SW480 (cell line): Measurements from ENCODE around the gene BICDL1.
"Not testable (repeated sequence)": the region's sequence is repeated elsewhere in the genome, so short reads cannot be mapped to it uniquely, and the experiment has no call there.

Experiments used
- DNase-seq: peaks from one replicate; pipeline ENCODE4 v3.0.0-alpha.2; 2016; ENCODE audit warnings: low spot score

Gene BICDL1, protein sequence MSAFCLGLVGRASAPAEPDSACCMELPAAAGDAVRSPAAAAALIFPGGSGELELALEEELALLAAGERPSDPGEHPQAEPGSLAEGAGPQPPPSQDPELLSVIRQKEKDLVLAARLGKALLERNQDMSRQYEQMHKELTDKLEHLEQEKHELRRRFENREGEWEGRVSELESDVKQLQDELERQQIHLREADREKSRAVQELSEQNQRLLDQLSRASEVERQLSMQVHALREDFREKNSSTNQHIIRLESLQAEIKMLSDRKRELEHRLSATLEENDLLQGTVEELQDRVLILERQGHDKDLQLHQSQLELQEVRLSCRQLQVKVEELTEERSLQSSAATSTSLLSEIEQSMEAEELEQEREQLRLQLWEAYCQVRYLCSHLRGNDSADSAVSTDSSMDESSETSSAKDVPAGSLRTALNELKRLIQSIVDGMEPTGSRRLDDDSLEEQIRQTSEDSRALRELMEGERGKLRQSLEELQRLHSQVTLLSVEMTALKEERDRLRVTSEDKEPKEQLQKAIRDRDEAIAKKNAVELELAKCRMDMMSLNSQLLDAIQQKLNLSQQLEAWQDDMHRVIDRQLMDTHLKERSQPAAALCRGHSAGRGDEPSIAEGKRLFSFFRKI

DNA sequence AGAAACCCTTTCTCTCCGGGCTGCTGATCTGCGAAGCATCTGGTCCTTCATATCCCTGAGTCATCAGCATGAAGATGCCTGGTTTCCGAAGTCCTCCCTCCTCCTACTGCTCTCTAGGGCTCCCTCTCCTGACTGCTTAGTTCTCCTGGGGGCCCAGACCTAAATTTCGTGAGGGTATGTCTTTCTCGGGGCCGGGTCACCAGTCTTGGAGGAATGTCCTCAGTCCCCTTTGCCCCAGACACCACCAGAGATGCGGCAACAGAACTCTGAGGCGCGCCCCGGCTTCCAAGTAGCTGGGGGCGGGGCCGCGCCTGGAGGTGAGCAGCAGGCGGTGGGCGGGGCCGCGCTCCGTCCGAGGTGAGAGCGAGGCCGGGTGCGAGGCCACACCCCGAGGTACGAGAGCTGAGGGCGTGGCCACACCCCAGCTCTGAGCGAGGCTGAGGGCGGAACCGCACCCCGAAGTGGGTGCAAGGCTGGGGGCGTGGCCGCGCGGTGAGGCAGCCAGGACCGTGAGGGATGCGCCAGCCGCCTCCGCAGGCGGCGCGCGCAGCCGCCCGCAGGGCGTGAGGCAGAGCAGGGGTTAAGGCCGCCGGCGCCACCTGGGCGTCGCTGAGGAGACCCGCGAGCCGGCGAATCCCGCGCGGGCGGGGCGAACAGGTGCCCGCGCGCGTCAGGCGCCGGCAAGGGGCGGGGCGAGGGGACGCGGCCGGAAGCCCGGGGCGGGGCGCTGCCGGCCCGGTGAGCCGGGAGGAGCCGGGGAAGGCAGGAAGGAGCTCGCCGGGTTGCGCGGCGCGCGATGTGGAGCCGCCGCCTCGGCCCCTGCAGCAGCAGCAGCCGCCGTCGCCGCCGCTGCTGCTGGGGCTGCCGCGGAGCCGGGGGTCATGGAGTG is at the start of gene BICDL1:
BICDL1 (plus strand) TSS at position 765 of the 889 bp plus-strand sequence. CDS start 633 bp downstream, outside the sequence.
- peak; percentile 94 for DNase-seq

GRCh38 chr12:119940897-119941296 is 48.1 kb upstream of the BICDL1 start:
- DNase-seq, result peak; percentile 94

- no peak for DNase-seq
Measured at GRCh38 chr12:119942386-119942785, 46.6 kb upstream of the BICDL1 start.

DNA sequence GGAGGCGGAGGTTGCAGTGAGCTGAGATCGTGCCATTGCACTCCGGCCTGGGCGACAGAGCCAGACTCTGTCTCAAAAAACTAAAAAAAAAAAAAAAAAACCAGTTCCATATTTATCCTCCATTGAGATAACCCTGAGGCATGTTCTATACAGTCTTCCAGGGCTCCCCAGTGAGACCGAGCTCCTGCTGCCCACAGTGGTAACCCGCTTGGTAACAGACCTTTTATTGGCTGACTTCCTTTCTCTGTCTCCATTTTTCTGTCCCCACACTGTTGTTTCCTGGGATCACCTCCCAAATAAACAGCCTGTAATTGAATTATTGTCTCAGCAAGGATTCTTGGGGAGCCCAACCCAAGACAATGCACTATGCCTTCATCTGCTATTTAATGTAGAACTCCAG is 42.8 kb upstream of the BICDL1 start:
- no peak for DNase-seq

DNA sequence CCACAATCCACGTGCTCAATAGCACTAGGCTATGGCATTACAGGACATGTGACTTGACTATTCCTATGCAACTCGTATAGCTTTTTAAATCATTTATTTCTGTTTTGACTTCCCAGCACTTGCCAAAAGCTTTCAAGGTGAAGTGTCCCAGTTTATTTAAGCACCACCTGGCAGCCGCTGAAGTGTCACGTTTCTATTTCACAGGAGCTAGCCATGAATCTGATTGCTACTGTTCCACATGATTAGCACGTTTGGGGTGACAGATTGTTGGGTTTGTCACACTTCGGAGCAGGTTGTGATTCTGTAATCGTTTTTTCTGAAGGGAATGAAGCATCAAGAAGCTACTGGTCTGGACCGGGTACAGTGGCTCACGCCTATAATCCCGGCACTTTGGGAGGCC is 39.9 kb upstream of the BICDL1 start:
- no peak for DNase-seq

DNA sequence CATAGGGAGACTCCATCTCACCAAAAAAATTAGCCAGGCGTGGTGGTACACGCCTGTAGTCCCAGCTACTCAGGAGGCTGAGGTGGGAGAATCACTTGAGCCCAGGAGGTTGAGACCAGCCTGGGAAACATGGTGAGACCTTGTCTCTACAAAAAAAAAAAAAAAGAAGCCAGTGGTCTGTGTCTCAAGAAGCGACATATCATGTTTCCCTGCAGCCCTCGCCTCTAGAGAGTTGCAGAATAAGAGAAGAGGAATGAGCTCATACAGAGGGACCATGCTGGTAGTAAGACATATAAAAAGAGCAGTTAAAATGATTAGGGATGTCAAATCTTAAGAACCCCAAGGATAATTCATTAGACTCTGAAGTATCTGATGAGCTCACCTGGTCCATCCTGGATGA is 39.4 kb upstream of the BICDL1 start:
- DNase-seq, result no peak

DNA sequence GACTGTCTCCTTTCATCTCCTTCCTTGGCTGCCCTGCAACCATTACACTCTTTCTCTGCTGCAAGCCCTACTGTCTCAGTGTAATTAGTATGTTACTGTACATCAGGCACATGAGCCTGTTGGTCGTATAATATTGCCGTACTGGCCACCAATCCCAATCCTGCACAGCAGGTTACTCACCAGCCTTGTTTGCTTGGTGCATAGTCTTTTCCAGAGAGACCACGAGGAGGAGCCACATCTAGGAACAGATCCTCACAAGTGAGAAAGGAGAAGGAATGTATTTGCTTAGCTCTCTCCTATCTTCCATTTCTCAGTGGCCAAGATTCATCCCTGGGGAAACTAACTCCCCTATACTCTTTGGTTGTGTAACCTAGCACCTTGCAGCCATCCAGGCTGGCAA is 33.0 kb upstream of the BICDL1 start:
- DNase-seq, result no peak

- DNase-seq, result no peak
Measured at GRCh38 chr12:119957135-119957534, 31.9 kb upstream of the BICDL1 start.

DNA sequence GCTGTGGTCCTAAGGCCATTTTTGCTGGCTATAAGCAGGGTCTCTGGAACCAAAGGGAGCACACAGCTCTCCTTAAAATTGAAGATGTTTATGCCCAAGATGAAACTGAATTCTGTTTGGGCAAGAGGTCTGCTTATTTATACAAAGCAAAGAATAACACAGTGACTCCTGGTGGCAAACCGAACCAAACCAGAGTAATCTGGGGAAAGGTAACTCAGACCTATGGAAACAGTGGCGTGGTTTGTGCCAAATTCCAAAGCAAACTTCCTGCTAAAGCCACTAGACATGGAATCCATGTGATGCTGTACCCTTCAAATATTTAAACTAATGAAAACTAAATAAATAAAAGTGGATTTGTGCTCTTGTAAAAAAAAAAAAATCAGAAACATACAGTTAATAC is 29.6 kb upstream of the BICDL1 start:
- no peak for DNase-seq

GRCh38 chr12:119964123-119964522 is 24.9 kb upstream of the BICDL1 start:
- DNase-seq, result no peak

DNA sequence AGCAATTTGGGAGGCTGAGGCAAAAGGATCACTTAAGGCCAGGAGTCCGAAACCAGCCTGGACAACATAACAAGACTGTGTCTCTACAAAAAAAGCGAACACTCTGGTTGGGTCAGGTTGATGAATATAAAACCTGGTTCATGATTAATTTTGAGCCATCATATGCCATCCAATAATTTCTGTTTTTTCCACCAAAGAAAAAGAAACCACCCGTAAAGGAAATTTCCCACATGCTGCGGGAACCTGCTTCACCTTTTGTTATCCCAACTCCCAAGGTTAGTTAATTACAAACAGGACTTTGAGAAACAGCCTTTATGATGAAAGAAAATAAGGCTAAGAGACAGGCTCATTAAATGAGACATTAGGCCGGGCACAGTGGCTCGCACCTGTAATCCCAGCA is 24.1 kb upstream of the BICDL1 start:
- no peak for DNase-seq

DNA sequence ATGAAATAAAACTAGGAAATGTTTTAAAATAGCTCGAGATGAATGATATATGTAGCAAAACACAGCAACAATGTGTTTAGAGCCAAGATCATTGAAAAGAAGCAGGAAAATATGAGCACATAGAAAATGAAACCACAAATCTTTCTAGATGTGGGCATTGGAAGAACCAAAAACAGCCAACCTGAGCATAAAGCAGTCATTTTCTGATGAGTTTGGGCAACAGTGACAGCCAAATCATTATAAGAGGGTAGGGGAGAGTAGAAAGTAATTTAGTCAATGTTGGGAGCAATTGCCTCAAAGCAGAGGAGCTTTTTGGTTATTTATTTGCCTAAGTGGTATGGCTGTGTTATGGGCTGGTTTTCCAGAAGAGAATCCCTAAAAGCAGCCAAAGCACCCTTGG is 8.8 kb upstream of the BICDL1 start:
- no peak for DNase-seq

- DNase-seq, result not testable (repeated sequence)
Measured at GRCh38 chr12:119980702-119981101, 8.3 kb upstream of the BICDL1 start.

GRCh38 chr12:119989361-119989730 is 310 bp downstream of the BICDL1 start:
- DNase-seq, result peak; percentile 65

GRCh38 chr12:119989731-119990381 is 820 bp downstream of the BICDL1 start:
- peak; percentile 62 for DNase-seq

- DNase-seq, result no peak
Measured at GRCh38 chr12:119990382-119990874, 1.4 kb downstream of the BICDL1 start.

GRCh38 chr12:119992129-119992705 is 3.2 kb downstream of the BICDL1 start:
- no peak for DNase-seq

GRCh38 chr12:119994892-119995658 is 6.0 kb downstream of the BICDL1 start:
- no peak for DNase-seq

GRCh38 chr12:119996417-119996816 is 7.4 kb downstream of the BICDL1 start:
- DNase-seq, result no peak

GRCh38 chr12:119998471-119999245 is 9.6 kb downstream of the BICDL1 start:
- no peak for DNase-seq
